Mammary epithelial cell (primary cell): ENCODE results near the gene RIN1.

Experiments
- CTCF ChIP-seq, 2 donors: IDR thresholded peaks in 1 of 2; conservative IDR thresholded peaks in 1 of 2; 2 replicates each; pipeline ENCODE4 v1.5.1; 2011 to 2012; ENCODE audit warnings: inconsistent platforms in 2 of 2, low read length in 2 of 2, mild to moderate bottlenecking in 2 of 2, control low read depth in 1 of 2, low read depth in 1 of 2; ENCODE audit not compliant: insufficient read depth in 1 of 2; ENCODE audit errors: extremely low read depth in 1 of 2
- EZH2 ChIP-seq: IDR thresholded peaks from 2 replicates; pipeline ENCODE4 v1.6.1; 2012; ENCODE audit warnings: low read length, inconsistent platforms, borderline replicate concordance

GRCh38 chr11:66288671-66289547 is 47.3 kb downstream of the RIN1 start, which contains the start of gene YIF1A:
- TF ChIP-seq CTCF (conservative IDR thresholded peaks at IDR 0.05 in 1 of 2, IDR thresholded peaks at IDR 0.05 in 1 of 2; ENCODE audit: extremely low read depth in 1 of 2, insufficient read depth in 1 of 2, low read depth in 1 of 2, low read length in 2 of 2) = no peak
- TF ChIP-seq EZH2 = no peak
